Parathyroid adenoma (tissue), 2 donors: ENCODE results near the gene PTPRM.

ENCODE experiments used
- H2AFZ ChIP-seq: fragments of 300-600 bp; sonication (generic); one replicate; pipeline ENCODE4 v1.7.0; 2017; ENCODE audit warnings: antibody characterized with exemption, mild to moderate bottlenecking
- H3K27ac ChIP-seq: fragments of 300-600 bp; sonication (generic); one replicate; pipeline ENCODE4 v1.7.0; 2017
- H3K27me3 ChIP-seq: fragments of 300-600 bp; sonication (generic); one replicate; pipeline ENCODE4 v1.7.0; 2017; ENCODE audit warnings: low read length; ENCODE audit not compliant: control insufficient read depth, insufficient read depth
- H3K36me3 ChIP-seq: fragments of 300-600 bp; sonication (generic); one replicate; pipeline ENCODE4 v1.7.0; 2017; ENCODE audit warnings: low read length; ENCODE audit not compliant: control insufficient read depth, insufficient read depth
- H3K4me1 ChIP-seq: fragments of 300-600 bp; sonication (generic); one replicate; pipeline ENCODE4 v1.7.0; 2017; ENCODE audit warnings: control low read depth
- H3K4me2 ChIP-seq: fragments of 300-600 bp; sonication (generic); one replicate; pipeline ENCODE4 v1.7.0; 2017; ENCODE audit warnings: low read length
- H3K4me3 ChIP-seq: fragments of 300-600 bp; sonication (generic); one replicate; pipeline ENCODE4 v1.7.0; 2017; ENCODE audit warnings: low read depth, low read length
- H3K79me2 ChIP-seq: fragments of 300-600 bp; sonication (generic); one replicate; pipeline ENCODE4 v1.7.0; 2017; ENCODE audit warnings: control low read depth
- H3K9ac ChIP-seq: fragments of 300-600 bp; sonication (generic); one replicate; pipeline ENCODE4 v1.7.0; 2017; ENCODE audit warnings: mild to moderate bottlenecking
- H3K9me3 ChIP-seq: fragments of 300-600 bp; sonication (generic); one replicate; pipeline ENCODE4 v1.7.0; 2017; ENCODE audit warnings: low read length; ENCODE audit not compliant: control insufficient read depth
- CTCF ChIP-seq: fragments of 300-600 bp; sonication (generic); IDR thresholded peaks from one replicate; pipeline ENCODE4 v1.7.0; 2017; ENCODE audit warnings: antibody characterized with exemption, mild to moderate bottlenecking
- donor health status: primary hyperparathyroidism.

Gene PTPRM

GRCh38 chr18:7523772-7524171, 43.3 kb upstream of the PTPRM start:
- TF ChIP-seq CTCF = no peak
- no peak overlapping the region for H3K4me2 ChIP-seq
- no peaks in the 10 kb centered on the region for H3K36me3 ChIP-seq
- H3K4me1 ChIP-seq = no peaks in the 10 kb centered on the region
- H3K79me2 ChIP-seq = no peaks in the 10 kb centered on the region
- no peaks in the 10 kb centered on the region for H3K9me3 ChIP-seq
- no peak overlapping the region for H2AFZ ChIP-seq
- H3K27me3 ChIP-seq = no peaks in the 10 kb centered on the region
- H3K4me3 ChIP-seq = no peak overlapping the region
- no peak overlapping the region for H3K9ac ChIP-seq
- no peak overlapping the region for H3K27ac ChIP-seq

- Histone ChIP-seq H2AFZ (no peak overlapping the region), H3K79me2 (no peaks in the 10 kb centered on the region), H3K27me3 (no peaks in the 10 kb centered on the region), H3K36me3 (no peaks in the 10 kb centered on the region), H3K9me3 (no peaks in the 10 kb centered on the region), H3K4me1 (no peaks in the 10 kb centered on the region), H3K9ac (no peak overlapping the region), H3K27ac (no peak overlapping the region), H3K4me3 (no peak overlapping the region), H3K4me2 (no peak overlapping the region)
- TF ChIP-seq CTCF = no peak
Measured at GRCh38 chr18:7524786-7525185, 42.3 kb upstream of the PTPRM start.

- no peak overlapping the region for H3K27ac ChIP-seq
- H3K79me2 ChIP-seq = no peaks in the 10 kb centered on the region
- H3K9me3 ChIP-seq = no peaks in the 10 kb centered on the region
- H3K9ac ChIP-seq = no peak overlapping the region
- H3K4me2 ChIP-seq = no peak overlapping the region
- TF ChIP-seq CTCF = no peak
- H3K36me3 ChIP-seq = no peaks in the 10 kb centered on the region
- H3K4me3 ChIP-seq = no peak overlapping the region
- no peak overlapping the region for H2AFZ ChIP-seq
- H3K4me1 ChIP-seq = no peaks in the 10 kb centered on the region
- no peaks in the 10 kb centered on the region for H3K27me3 ChIP-seq
Measured at GRCh38 chr18:7532942-7533341, 34.2 kb upstream of the PTPRM start.

- Histone ChIP-seq H3K27ac (no peak overlapping the region), H3K4me1 (no peaks in the 10 kb centered on the region), H2AFZ (no peak overlapping the region), H3K9ac (no peak overlapping the region), H3K9me3 (no peaks in the 10 kb centered on the region), H3K27me3 (no peaks in the 10 kb centered on the region), H3K79me2 (no peaks in the 10 kb centered on the region), H3K4me2 (no peak overlapping the region), H3K36me3 (no peaks in the 10 kb centered on the region), H3K4me3 (no peak overlapping the region)
- TF ChIP-seq CTCF = no peak
Measured at GRCh38 chr18:7535436-7536205, 31.5 kb upstream of the PTPRM start.

GRCh38 chr18:7537145-7537544, 30.0 kb upstream of the PTPRM start:
- Histone ChIP-seq H3K79me2 (no peaks in the 10 kb centered on the region), H3K27ac (no peak overlapping the region)

More at GRCh38 chr18:7537145-7537544, 30.0 kb upstream of the PTPRM start:
- Histone ChIP-seq H3K4me1 (no peaks in the 10 kb centered on the region), H3K9ac (no peak overlapping the region), H3K4me2 (no peak overlapping the region), H3K9me3 (no peaks in the 10 kb centered on the region), H3K27me3 (no peaks in the 10 kb centered on the region), H3K4me3 (no peak overlapping the region), H2AFZ (no peak overlapping the region), H3K36me3 (no peaks in the 10 kb centered on the region)
- TF ChIP-seq CTCF = no peak
